Parathyroid adenoma (tissue), 2 donors: ENCODE data around the gene FANCM.
"Not testable (repeated sequence)": the region's sequence is repeated elsewhere in the genome, so short reads cannot be mapped to it uniquely, and the experiment has no call there.

Source experiments
- H2AFZ ChIP-seq: fragments of 300-600 bp; sonication (generic); one replicate; pipeline ENCODE4 v1.7.0; 2017; ENCODE audit warnings: antibody characterized with exemption, mild to moderate bottlenecking
- H3K27ac ChIP-seq: fragments of 300-600 bp; sonication (generic); one replicate; pipeline ENCODE4 v1.7.0; 2017
- H3K27me3 ChIP-seq: fragments of 300-600 bp; sonication (generic); one replicate; pipeline ENCODE4 v1.7.0; 2017; ENCODE audit warnings: low read length; ENCODE audit not compliant: control insufficient read depth, insufficient read depth
- H3K36me3 ChIP-seq: fragments of 300-600 bp; sonication (generic); one replicate; pipeline ENCODE4 v1.7.0; 2017; ENCODE audit warnings: low read length; ENCODE audit not compliant: control insufficient read depth, insufficient read depth
- H3K4me1 ChIP-seq: fragments of 300-600 bp; sonication (generic); one replicate; pipeline ENCODE4 v1.7.0; 2017; ENCODE audit warnings: control low read depth
- H3K4me2 ChIP-seq: fragments of 300-600 bp; sonication (generic); one replicate; pipeline ENCODE4 v1.7.0; 2017; ENCODE audit warnings: low read length
- H3K4me3 ChIP-seq: fragments of 300-600 bp; sonication (generic); one replicate; pipeline ENCODE4 v1.7.0; 2017; ENCODE audit warnings: low read depth, low read length
- H3K79me2 ChIP-seq: fragments of 300-600 bp; sonication (generic); one replicate; pipeline ENCODE4 v1.7.0; 2017; ENCODE audit warnings: control low read depth
- H3K9ac ChIP-seq: fragments of 300-600 bp; sonication (generic); one replicate; pipeline ENCODE4 v1.7.0; 2017; ENCODE audit warnings: mild to moderate bottlenecking
- H3K9me3 ChIP-seq: fragments of 300-600 bp; sonication (generic); one replicate; pipeline ENCODE4 v1.7.0; 2017; ENCODE audit warnings: low read length; ENCODE audit not compliant: control insufficient read depth
- TF ChIP-seq, protein P1 (sequence below): fragments of 300-600 bp; sonication (generic); IDR thresholded peaks from one replicate; pipeline ENCODE4 v1.7.0; 2017; ENCODE audit warnings: antibody characterized with exemption, mild to moderate bottlenecking
- donor health status: primary hyperparathyroidism.

The FANCM gene

DNA sequence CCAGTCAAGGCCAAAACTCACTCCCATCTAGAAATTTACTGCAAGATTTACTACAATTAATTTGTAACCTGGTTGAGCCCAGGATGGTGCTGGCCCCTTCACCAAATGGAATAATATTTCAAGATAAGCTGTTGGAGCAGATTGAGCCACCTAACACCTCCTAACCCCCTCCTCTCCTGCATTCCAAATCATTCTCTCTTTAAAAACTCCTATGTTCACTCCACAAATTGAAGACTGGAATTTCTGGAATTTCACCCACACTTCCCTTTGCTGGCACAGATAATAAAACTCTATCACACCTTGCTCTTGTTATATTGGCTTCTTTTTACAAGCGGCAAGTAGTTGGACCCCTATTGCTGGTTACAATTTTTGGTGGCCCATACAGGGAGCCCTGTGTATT is 75.6 kb downstream of the FANCM start:
- no peak overlapping the region for H2AFZ ChIP-seq
- no peaks in the 10 kb centered on the region for H3K9me3 ChIP-seq
- H3K79me2 ChIP-seq: no peaks in the 10 kb centered on the region
- H3K9ac ChIP-seq: no peak overlapping the region
- no peak overlapping the region for H3K27ac ChIP-seq
- no peak overlapping the region for H3K4me3 ChIP-seq
- TF ChIP-seq, protein P1, sequence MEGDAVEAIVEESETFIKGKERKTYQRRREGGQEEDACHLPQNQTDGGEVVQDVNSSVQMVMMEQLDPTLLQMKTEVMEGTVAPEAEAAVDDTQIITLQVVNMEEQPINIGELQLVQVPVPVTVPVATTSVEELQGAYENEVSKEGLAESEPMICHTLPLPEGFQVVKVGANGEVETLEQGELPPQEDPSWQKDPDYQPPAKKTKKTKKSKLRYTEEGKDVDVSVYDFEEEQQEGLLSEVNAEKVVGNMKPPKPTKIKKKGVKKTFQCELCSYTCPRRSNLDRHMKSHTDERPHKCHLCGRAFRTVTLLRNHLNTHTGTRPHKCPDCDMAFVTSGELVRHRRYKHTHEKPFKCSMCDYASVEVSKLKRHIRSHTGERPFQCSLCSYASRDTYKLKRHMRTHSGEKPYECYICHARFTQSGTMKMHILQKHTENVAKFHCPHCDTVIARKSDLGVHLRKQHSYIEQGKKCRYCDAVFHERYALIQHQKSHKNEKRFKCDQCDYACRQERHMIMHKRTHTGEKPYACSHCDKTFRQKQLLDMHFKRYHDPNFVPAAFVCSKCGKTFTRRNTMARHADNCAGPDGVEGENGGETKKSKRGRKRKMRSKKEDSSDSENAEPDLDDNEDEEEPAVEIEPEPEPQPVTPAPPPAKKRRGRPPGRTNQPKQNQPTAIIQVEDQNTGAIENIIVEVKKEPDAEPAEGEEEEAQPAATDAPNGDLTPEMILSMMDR: no peak
- H3K4me1 ChIP-seq: no peaks in the 10 kb centered on the region
- no peaks in the 10 kb centered on the region for H3K36me3 ChIP-seq
- H3K27me3 ChIP-seq: no peaks in the 10 kb centered on the region
- H3K4me2 ChIP-seq: no peak overlapping the region

DNA sequence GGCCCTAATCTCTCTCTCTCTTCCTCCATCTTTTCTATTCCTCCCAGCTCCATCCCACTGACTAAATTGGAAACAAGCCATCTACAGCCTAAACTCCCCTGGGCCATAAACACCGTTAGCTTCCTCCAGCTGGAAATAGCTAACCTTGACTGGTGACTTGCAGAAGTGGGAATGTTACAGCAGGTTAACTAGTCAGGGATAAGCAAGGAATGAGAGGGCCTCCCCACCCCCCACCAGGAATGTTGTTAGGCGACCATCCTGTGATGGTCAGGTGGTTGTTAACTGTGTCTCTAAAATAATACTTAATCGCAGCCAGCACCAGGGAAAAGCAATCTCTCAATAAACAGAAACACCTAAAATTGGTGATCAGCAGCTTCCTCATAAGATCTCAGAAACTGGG is 76.5 kb downstream of the FANCM start:
- no peaks in the 10 kb centered on the region for H3K4me1 ChIP-seq
- no peaks in the 10 kb centered on the region for H3K27me3 ChIP-seq
- H3K9ac ChIP-seq: no peak overlapping the region
- H3K4me2 ChIP-seq: no peak overlapping the region
- H3K79me2 ChIP-seq: no peaks in the 10 kb centered on the region
- TF ChIP-seq, protein P1: no peak
- H3K9me3 ChIP-seq: no peaks in the 10 kb centered on the region
- H2AFZ ChIP-seq: no peak overlapping the region
- H3K27ac ChIP-seq: no peak overlapping the region
- no peaks in the 10 kb centered on the region for H3K36me3 ChIP-seq
- no peak overlapping the region for H3K4me3 ChIP-seq

DNA sequence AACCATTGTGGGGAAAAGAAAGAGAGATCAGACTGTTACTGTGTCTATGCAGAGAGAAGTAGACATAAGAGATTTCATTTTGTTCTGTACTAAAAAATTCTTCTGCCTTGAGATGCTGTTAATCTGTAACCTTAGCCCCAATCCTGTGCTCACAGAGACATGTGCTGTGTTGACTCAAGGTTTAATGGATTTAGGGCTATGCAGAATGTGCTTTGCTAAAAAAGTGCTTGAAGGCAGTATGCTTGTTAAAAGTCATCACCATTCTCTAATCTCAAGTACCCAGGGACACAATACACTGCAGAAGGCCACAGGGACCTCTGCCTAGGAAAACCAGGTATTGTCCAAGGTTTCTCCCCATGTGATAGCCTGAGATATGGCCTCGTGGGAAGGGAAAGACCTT is 78.0 kb downstream of the FANCM start:
- H3K9ac ChIP-seq, H3K4me1 ChIP-seq, H3K4me3 ChIP-seq, H3K4me2 ChIP-seq, H2AFZ ChIP-seq, H3K36me3 ChIP-seq, H3K27ac ChIP-seq, H3K27me3 ChIP-seq, H3K9me3 ChIP-seq, H3K79me2 ChIP-seq: not testable (repeated sequence)

DNA sequence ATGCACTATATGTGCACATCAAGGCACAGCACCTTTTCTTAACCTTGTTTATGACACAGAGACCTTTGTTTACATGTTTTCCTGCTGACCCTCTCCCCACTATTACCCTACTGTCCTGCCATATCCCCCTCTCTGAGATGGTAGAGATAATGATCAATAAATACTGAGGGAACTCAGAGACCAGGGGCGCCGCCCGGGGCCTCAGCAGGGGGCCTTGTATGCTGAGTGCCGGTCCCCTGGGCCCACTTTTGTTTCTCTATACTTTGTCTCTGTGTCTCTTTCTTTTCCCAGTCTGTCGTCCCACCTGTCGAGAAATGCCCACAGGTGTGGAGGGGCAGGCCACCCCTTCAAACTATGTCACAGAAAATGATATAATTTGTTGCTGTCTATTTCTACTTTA is 78.6 kb downstream of the FANCM start:
- not testable (repeated sequence) for H3K27ac ChIP-seq, H3K27me3 ChIP-seq, H3K79me2 ChIP-seq, H3K4me2 ChIP-seq, H3K36me3 ChIP-seq, H3K4me3 ChIP-seq, H3K4me1 ChIP-seq, H2AFZ ChIP-seq, H3K9me3 ChIP-seq, H3K9ac ChIP-seq

DNA sequence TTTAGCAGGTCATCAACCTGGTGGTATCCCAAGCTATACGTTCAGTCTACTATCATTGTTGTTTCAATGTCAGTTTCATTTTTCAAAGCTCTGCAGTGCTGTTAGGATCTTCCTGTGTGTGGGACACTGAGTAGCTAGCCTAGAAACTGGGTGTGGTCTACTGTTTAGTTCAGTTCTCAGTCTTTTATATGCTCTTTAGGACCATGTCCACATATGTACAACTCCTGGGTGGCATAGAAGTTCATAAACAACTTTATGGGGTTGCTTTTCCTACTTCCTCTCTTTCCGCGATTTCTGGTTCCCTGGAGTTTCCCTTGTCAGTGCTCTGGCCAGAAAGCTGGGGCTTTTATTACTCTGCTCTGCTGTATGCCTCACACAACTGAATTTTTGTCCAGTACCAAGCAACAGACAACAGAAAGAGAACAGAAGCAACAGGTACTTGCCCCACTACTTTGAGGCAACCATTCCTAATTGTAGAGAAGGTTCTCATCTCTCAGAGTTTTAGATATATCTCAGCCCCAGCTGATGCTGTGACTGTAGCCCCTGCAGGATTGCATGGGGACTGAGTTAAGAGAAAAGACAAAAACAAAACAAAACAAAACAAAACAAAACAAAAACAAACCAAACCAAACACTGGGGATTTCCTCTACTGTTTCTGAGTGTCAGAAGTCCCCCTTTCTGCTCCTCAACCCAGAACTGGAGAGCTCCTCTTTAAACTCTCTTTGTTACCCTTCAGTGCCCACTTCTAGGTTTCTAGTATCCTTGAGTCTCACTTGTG is 86.9 kb downstream of the FANCM start:
- Histone ChIP-seq H3K4me2 (no peak overlapping the region), H3K9ac (no peak overlapping the region), H3K79me2 (no peaks in the 10 kb centered on the region), H3K36me3 (no peaks in the 10 kb centered on the region), H2AFZ (no peak overlapping the region), H3K4me1 (no peaks in the 10 kb centered on the region), H3K4me3 (no peak overlapping the region), H3K9me3 (no peaks in the 10 kb centered on the region), H3K27me3 (no peaks in the 10 kb centered on the region), H3K27ac (no peak overlapping the region)
- TF ChIP-seq, protein P1: no peak

DNA sequence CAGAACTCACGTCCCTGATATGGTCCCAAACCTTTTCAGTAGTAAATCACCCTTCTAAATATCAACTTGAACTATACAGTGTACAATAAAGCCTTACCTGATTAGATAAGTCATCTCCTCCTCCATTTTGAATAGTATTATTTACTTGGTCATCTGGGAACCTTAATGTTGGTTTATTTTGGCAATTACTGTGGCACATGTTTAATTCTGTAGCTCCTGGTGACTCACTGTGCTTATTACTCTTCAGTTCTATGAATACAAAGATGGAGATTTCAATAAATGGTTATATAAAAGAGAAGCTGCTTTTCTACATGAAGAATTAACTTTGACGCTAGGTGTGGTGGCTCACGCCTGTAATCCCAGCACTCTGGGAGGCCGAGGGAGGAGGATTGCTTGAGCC is 91.8 kb downstream of the FANCM start:
- H3K9me3 ChIP-seq: no peaks in the 10 kb centered on the region
- H3K9ac ChIP-seq: no peak overlapping the region
- H3K27me3 ChIP-seq: no peaks in the 10 kb centered on the region
- H2AFZ ChIP-seq: no peak overlapping the region
- no peak overlapping the region for H3K4me3 ChIP-seq
- TF ChIP-seq, protein P1: no peak
- no peak overlapping the region for H3K27ac ChIP-seq
- H3K79me2 ChIP-seq: no peaks in the 10 kb centered on the region
- H3K4me1 ChIP-seq: no peaks in the 10 kb centered on the region
- no peak overlapping the region for H3K4me2 ChIP-seq
- no peaks in the 10 kb centered on the region for H3K36me3 ChIP-seq
